SU-DHL-6 (cell line): Measurements from ENCODE around the gene VILL.

ENCODE experiments used
- CTCF ChIP-seq: fragments of 200-600 bp; sonication (generic); IDR thresholded peaks from one replicate; pipeline ENCODE4 v1.5.1; 2017; ENCODE audit warnings: antibody characterized with exemption, mild to moderate bottlenecking, low read length, moderate library complexity; ENCODE audit not compliant: insufficient read depth, poor library complexity, severe bottlenecking
- EZH2phosphoT487 ChIP-seq: fragments of 200-600 bp; sonication (generic), shearing (Covaris generic); conservative IDR thresholded peaks from 2 replicates; pipeline ENCODE4 v1.6.1; 2018; ENCODE audit warnings: mild to moderate bottlenecking, antibody characterized with exemption, low read length, moderate library complexity, mixed read lengths

GRCh38 chr3:37941608-37942508 lies 48.7 kb upstream of the VILL start:
- TF ChIP-seq CTCF (no peak), EZH2phosphoT487 (no peak)
